Measurements from ENCODE around the gene RBM15B. TPM values are rescaled to one million over a fixed set of nuclear protein-coding genes. Genes with fewer than 3 reads are reported as not detected.

Gene RBM15B
- total RNA-seq, 2 experiments from 2014 or later = 19.0 to 19.4 TPM

GRCh38 chr3:51379746-51380455 is 11.2 kb upstream of the RBM15B start:
- intact Hi-C loops (cut with micrococcal nuclease) = loop anchor here (10.0 kb wide), 1 partner anchor 275 kb away; no protein-coding TSS in a partner anchor
- H3K4me1 Mint-ChIP-seq (ENCODE audit: low read depth) = peaks cover 12% of the 10 kb centered on the region
- DNase-seq = no peak
- CTCF ChIA-PET = interaction anchor here (0.6 to 1.2 kb wide), 3 partner anchors 8 to 122 kb away, joined by 3 read pairs; no protein-coding TSS in a partner anchor
- no peaks in the 10 kb centered on the region for H3K9me3 Mint-ChIP-seq
- peaks cover 5% of the 10 kb centered on the region for H3K36me3 Mint-ChIP-seq
- no peak overlapping the region for H3K27ac Mint-ChIP-seq
- no peaks in the 10 kb centered on the region for H3K27me3 Mint-ChIP-seq
- H3K4me3 Mint-ChIP-seq = no peak overlapping the region
- POLR2A ChIA-PET = no interaction called here

- Mint-ChIP-seq H3K9me3 (no peaks in the 10 kb centered on the region), H3K36me3 (peaks cover 8% of the 10 kb centered on the region), H3K27ac (no peak overlapping the region), H3K4me3 (no peak overlapping the region), H3K27me3 (no peaks in the 10 kb centered on the region), H3K4me1 (ENCODE audit: low read depth) (peaks cover 13% of the 10 kb centered on the region)
- CTCF ChIA-PET = interaction anchor here (0.6 to 0.9 kb wide), 2 partner anchors 9 kb away, joined by 3 read pairs; no protein-coding TSS in a partner anchor
- DNase-seq = no peak
- POLR2A ChIA-PET = no interaction called here
- intact Hi-C loops (cut with micrococcal nuclease) = no loop called here
These were observed 10.3 kb upstream of the RBM15B start for GRCh38 chr3:51380601-51381332.

GRCh38 chr3:51381333-51381705 is 9.8 kb upstream of the RBM15B start:
- intact Hi-C loops (cut with micrococcal nuclease) = no loop called here
- POLR2A ChIA-PET = no interaction called here
- DNase-seq = no peak
- H3K27me3 Mint-ChIP-seq = no peaks in the 10 kb centered on the region
- H3K9me3 Mint-ChIP-seq = no peaks in the 10 kb centered on the region
- H3K27ac Mint-ChIP-seq = no peak overlapping the region
- H3K36me3 Mint-ChIP-seq = peaks cover 14% of the 10 kb centered on the region
- CTCF ChIA-PET = no interaction called here
- no peak overlapping the region for H3K4me3 Mint-ChIP-seq
- H3K4me1 Mint-ChIP-seq (ENCODE audit: low read depth) = peaks cover 18% of the 10 kb centered on the region

- ChIA-PET CTCF (interaction anchor here (1.2 to 1.3 kb wide), 2 partner anchors 10 to 766 kb away, joined by 4 to 5 read pairs; partner anchors contain the start of gene MAPKAPK3), POLR2A (no interaction called here)
- no peak overlapping the region for H3K27ac Mint-ChIP-seq
These were observed 8.9 kb upstream of the RBM15B start for GRCh38 chr3:51382076-51382745.

GRCh38 chr3:51382947-51383578 is 8.0 kb upstream of the RBM15B start:
- H3K9me3 Mint-ChIP-seq = no peaks in the 10 kb centered on the region
- DNase-seq = no peak
- CTCF ChIA-PET = interaction anchor here (1.2 to 1.3 kb wide), 2 partner anchors 11 to 767 kb away, joined by 4 to 5 read pairs; partner anchors contain the start of gene MAPKAPK3
- peaks cover 33% of the 10 kb centered on the region for H3K4me1 Mint-ChIP-seq (ENCODE audit: low read depth)
- H3K27ac Mint-ChIP-seq = peak overlapping the region; percentile 98
- peak overlapping the region; percentile 93 for H3K4me3 Mint-ChIP-seq
- intact Hi-C loops (cut with micrococcal nuclease) = no loop called here
- no peaks in the 10 kb centered on the region for H3K27me3 Mint-ChIP-seq
- H3K36me3 Mint-ChIP-seq = peaks cover 25% of the 10 kb centered on the region
- POLR2A ChIA-PET = no interaction called here

More at GRCh38 chr3:51382076-51382745, 8.9 kb upstream of the RBM15B start:
- intact Hi-C loops (cut with micrococcal nuclease) = no loop called here
- peaks cover 26% of the 10 kb centered on the region for H3K4me1 Mint-ChIP-seq (ENCODE audit: low read depth)
- peaks cover 18% of the 10 kb centered on the region for H3K36me3 Mint-ChIP-seq
- no peak for DNase-seq
- H3K9me3 Mint-ChIP-seq = no peaks in the 10 kb centered on the region
- no peak overlapping the region for H3K4me3 Mint-ChIP-seq
- no peaks in the 10 kb centered on the region for H3K27me3 Mint-ChIP-seq

GRCh38 chr3:51384055-51384725 is 6.9 kb upstream of the RBM15B start:
- peak overlapping the region; percentile 93 for H3K4me3 Mint-ChIP-seq
- peak overlapping the region; percentile 98 for H3K27ac Mint-ChIP-seq
- ChIA-PET POLR2A (interaction anchor here (1.0 to 1.7 kb wide), 5 partner anchors 9 to 303 kb away, joined by 3 to 10 read pairs (median 3); partner anchors contain the start of gene DCAF1), CTCF (interaction anchor here (0.8 to 1.9 kb wide), 4 partner anchors 10 to 812 kb away, joined by 3 to 4 read pairs (median 4); no protein-coding TSS in a partner anchor)
- no peaks in the 10 kb centered on the region for H3K27me3 Mint-ChIP-seq
- H3K9me3 Mint-ChIP-seq = no peaks in the 10 kb centered on the region
- H3K4me1 Mint-ChIP-seq (ENCODE audit: low read depth) = peaks cover 43% of the 10 kb centered on the region
- H3K36me3 Mint-ChIP-seq = peaks cover 29% of the 10 kb centered on the region
- intact Hi-C loops (cut with micrococcal nuclease) = loop anchor here (2.0 kb wide), 2 partner anchors 287 to 767 kb away; partner anchors contain the start of genes MAPKAPK3 and TEX264
- peak; percentile 38 for DNase-seq

- peaks cover 50% of the 10 kb centered on the region for H3K4me1 Mint-ChIP-seq (ENCODE audit: low read depth)
- peaks cover 31% of the 10 kb centered on the region for H3K36me3 Mint-ChIP-seq
- H3K27ac Mint-ChIP-seq = peak within 1 kb of the TSS; percentile 98
- no peaks in the 10 kb centered on the region for H3K9me3 Mint-ChIP-seq
- ChIA-PET POLR2A (interaction anchor here (0.7 to 1.7 kb wide), 12 partner anchors 8 to 773 kb away, joined by 3 to 10 read pairs (median 4); partner anchors contain the start of genes CISH, DCAF1 and MAPKAPK3), CTCF (interaction anchor here (0.7 to 1.9 kb wide), 12 partner anchors 10 to 812 kb away, joined by 3 to 9 read pairs (median 4); no protein-coding TSS in a partner anchor)
- peak within 1 kb of the TSS; percentile 93 for H3K4me3 Mint-ChIP-seq
- intact Hi-C loops (cut with micrococcal nuclease) = loop anchor here (1.0 to 2.0 kb wide), 5 partner anchors 49 to 812 kb away; partner anchors contain the start of genes DCAF1, MAPKAPK3 and TEX264
- no peaks in the 10 kb centered on the region for H3K27me3 Mint-ChIP-seq
- DNase-seq = peak; percentile 99
These were observed 6.2 kb upstream of the RBM15B start, which contains the start of gene MANF for GRCh38 chr3:51384726-51385473. Gene MANF (plus strand): TSS chr3:51385291. CDS start chr3:51385343, 52 bp downstream.

GRCh38 chr3:51385621-51386091 is 5.4 kb upstream of the RBM15B start:
- ChIA-PET CTCF (interaction anchor here (0.9 to 1.9 kb wide), 10 partner anchors 11 to 813 kb away, joined by 3 to 9 read pairs (median 4); partner anchors contain the start of gene DOCK3), POLR2A (interaction anchor here (1.0 to 1.7 kb wide), 11 partner anchors 8 to 774 kb away, joined by 3 to 10 read pairs (median 3); partner anchors contain the start of genes CISH, DCAF1 and MAPKAPK3)
- H3K27ac Mint-ChIP-seq = peak overlapping the region; percentile 98
- H3K36me3 Mint-ChIP-seq = peaks cover 31% of the 10 kb centered on the region
- H3K27me3 Mint-ChIP-seq = no peaks in the 10 kb centered on the region
- intact Hi-C loops (cut with micrococcal nuclease) = loop anchor here (1.0 to 2.0 kb wide), 5 partner anchors 49 to 812 kb away; partner anchors contain the start of genes DCAF1, MAPKAPK3 and TEX264
- peaks cover 57% of the 10 kb centered on the region for H3K4me1 Mint-ChIP-seq (ENCODE audit: low read depth)
- H3K4me3 Mint-ChIP-seq = peak overlapping the region; percentile 93
- no peaks in the 10 kb centered on the region for H3K9me3 Mint-ChIP-seq
- DNase-seq = no peak

- POLR2A ChIA-PET = interaction anchor here (1.0 to 1.7 kb wide), 7 partner anchors 8 to 774 kb away, joined by 3 to 5 read pairs (median 4); partner anchors contain the start of genes CISH and MAPKAPK3
- Mint-ChIP-seq H3K27ac (peak overlapping the region; percentile 98), H3K4me1 (ENCODE audit: low read depth) (peaks cover 60% of the 10 kb centered on the region), H3K4me3 (peak overlapping the region; percentile 93), H3K27me3 (no peaks in the 10 kb centered on the region), H3K36me3 (peaks cover 31% of the 10 kb centered on the region), H3K9me3 (no peaks in the 10 kb centered on the region)
- intact Hi-C loops (cut with micrococcal nuclease) = no loop called here
- no peak for DNase-seq
- CTCF ChIA-PET = interaction anchor here (1.0 to 1.9 kb wide), 7 partner anchors 12 to 814 kb away, joined by 3 to 9 read pairs (median 4); partner anchors contain the start of gene DOCK3
These were observed 4.8 kb upstream of the RBM15B start for GRCh38 chr3:51386159-51386851.

All from activated CD4-positive, alpha-beta memory T cell treated with anti-CD3 and anti-CD28 coated beads for 36 hours (primary cell).